Left renal cortex interstitium (tissue), 4 donors: ENCODE data around the gene TNS1. TPM values are rescaled to one million over a fixed set of nuclear protein-coding genes. Genes with fewer than 3 reads are reported as not detected.

Experiments
- DNase-seq, 4 donors: peaks; one replicate each; pipeline ENCODE4 v3.0.0-alpha.2; 2013; ENCODE audit warnings: low read depth in 4 of 4, low spot score in 2 of 4, missing footprints in 1 of 4
- polyA plus RNA-seq, 4 donors: library from polyadenylated mRNA; unstranded; fragments of 120-200 nt; gene quantifications; one replicate each; pipeline ENCODE4 v1.2.1, GENCODE V29; 2013; ENCODE audit not compliant: insufficient read length in 4 of 4

TNS1 gene
- polyA plus RNA-seq, 4 donors, result 54.8 to 69.7 (median 62.2) TPM

- no peak for DNase-seq
Measured at GRCh38 chr2:218002143-218002844, 501 bp downstream of the TNS1 start.

- DNase-seq, result no peak
Measured at GRCh38 chr2:218001629-218002028, 1.2 kb downstream of the TNS1 start.

- DNase-seq, result no peak
Measured at GRCh38 chr2:218000136-218000535, 2.7 kb downstream of the TNS1 start.

GRCh38 chr2:217999595-217999959 is 3.2 kb downstream of the TNS1 start:
- no peak for DNase-seq

GRCh38 chr2:217998926-217999594 is 3.7 kb downstream of the TNS1 start:
- no peak for DNase-seq

GRCh38 chr2:217997510-217997909 is 5.3 kb downstream of the TNS1 start:
- DNase-seq, result no peak

GRCh38 chr2:217996361-217996760 is 6.4 kb downstream of the TNS1 start:
- no peak for DNase-seq

GRCh38 chr2:217995731-217996231 is 7.0 kb downstream of the TNS1 start:
- DNase-seq, result no peak

- DNase-seq, result no peak
Measured at GRCh38 chr2:217994776-217995274, 8.0 kb downstream of the TNS1 start.

GRCh38 chr2:217993817-217994463 is 8.9 kb downstream of the TNS1 start:
- no peak for DNase-seq

GRCh38 chr2:217993138-217993537 is 9.7 kb downstream of the TNS1 start:
- no peak for DNase-seq

- DNase-seq, result no peak
Measured at GRCh38 chr2:217992061-217992460, 10.7 kb downstream of the TNS1 start.

GRCh38 chr2:217990791-217991465 is 11.9 kb downstream of the TNS1 start:
- DNase-seq, result no peak

GRCh38 chr2:217990389-217990788 is 12.4 kb downstream of the TNS1 start:
- DNase-seq, result no peak

GRCh38 chr2:217989221-217989948 is 13.4 kb downstream of the TNS1 start:
- DNase-seq, result no peak

GRCh38 chr2:217988840-217989204 is 14.0 kb downstream of the TNS1 start:
- DNase-seq, result no peak

GRCh38 chr2:217988014-217988839 is 14.6 kb downstream of the TNS1 start:
- peak in 1 of 4 donors; percentile 75 for DNase-seq

GRCh38 chr2:217987391-217987790 is 15.4 kb downstream of the TNS1 start:
- DNase-seq, result no peak

GRCh38 chr2:217986256-217986961 is 16.4 kb downstream of the TNS1 start:
- DNase-seq, result no peak
